A549 (cell line): ENCODE data around the gene PPM1B. TPM values are rescaled to one million over a fixed set of nuclear protein-coding genes. Genes with fewer than 3 reads are reported as not detected.

Experiments
- ATAC-seq, 2 experiments: fragments of 200-7000 bp in 1 of 2; fragments of >200 bp in 1 of 2; cut with Nextera tagmentation in 1 of 2; cut with Tn5 transposase in 1 of 2; 3 replicates each; pipeline versions ENCODE4 v1.8.0 to v1.9.1; 2018 to 2020; ENCODE audit warnings: mild to moderate bottlenecking in 1 of 2, moderate library complexity in 1 of 2
- CTCF ChIA-PET: fragments of 300-600 bp; sonication (Branson Sonifier 250); formaldehyde crosslinking; extraction: SDS; loops from one replicate; lab custom pipeline; 2021; ENCODE audit warnings: antibody characterized with exemption, inconsistent platforms; lab: Yijun Ruan, JAX
- POLR2A ChIA-PET: fragments of 350-600 bp; formaldehyde crosslinking; extraction: SDS; loops from one replicate; lab custom pipeline; 2021; ENCODE audit warnings: antibody characterized with exemption, inconsistent platforms; lab: Yijun Ruan, JAX
- DNase-seq, 2 experiments: peaks; one replicate each; pipeline versions ENCODE4 v3.0.0 to v3.0.0-alpha.2; 2011 to 2016; ENCODE audit warnings: low read depth in 1 of 2, low spot score in 1 of 2
- FAIRE-seq: peaks from 2 replicates; lab custom pipeline; 2011; peaks lifted over from hg19 to GRCh38; lab: Jason Lieb, UNC
- H3K27ac ChIP-seq, 2 experiments: fragments of >200 bp; sonication (Bioruptor Twin); formaldehyde crosslinking; 3 replicates each; pipeline ENCODE4 v1.5.1; 2016 to 2017
- H3K4me1 ChIP-seq: fragments of >200 bp; sonication (Bioruptor Twin); formaldehyde crosslinking; 3 replicates; pipeline ENCODE4 v1.6.1; 2016
- H3K4me2 ChIP-seq: fragments of >200 bp; sonication (Bioruptor Twin); formaldehyde crosslinking; 3 replicates; pipeline ENCODE4 v1.6.1; 2016
- H3K4me3 ChIP-seq: fragments of >200 bp; sonication (Bioruptor Twin); formaldehyde crosslinking; 3 replicates; pipeline ENCODE4 v1.5.1; 2016
- H3K9me3 ChIP-seq: fragments of >200 bp; sonication (Bioruptor Twin); formaldehyde crosslinking; 3 replicates; pipeline ENCODE4 v1.6.1; 2016
- BHLHE40 ChIP-seq: IDR thresholded peaks from 2 replicates; pipeline ENCODE4 v1.6.1; 2012; ENCODE audit warnings: low read depth, low read length, inconsistent platforms
- CBX8 ChIP-seq: fragments of 200-600 bp; sonication (generic); IDR thresholded peaks from 2 replicates; pipeline ENCODE4 v1.6.1; 2016
- CEBPB ChIP-seq, 2 experiments: fragments of >200 bp in 1 of 2; sonication (Bioruptor Twin) in 1 of 2; formaldehyde crosslinking in 1 of 2; IDR thresholded peaks; 2 replicates each; pipeline ENCODE4 v1.6.1; 2012 to 2016
- CHD2 ChIP-seq: fragments of 150-350 bp; IDR thresholded peaks from 2 replicates; pipeline ENCODE4 v1.6.1; 2014; ENCODE audit warnings: low read length; ENCODE audit not compliant: partially characterized antibody
- CHD4 ChIP-seq: fragments of 200-600 bp; sonication (generic); IDR thresholded peaks from 2 replicates; pipeline ENCODE4 v1.6.1; 2016; ENCODE audit warnings: antibody characterized with exemption, mild to moderate bottlenecking, borderline replicate concordance
- CTCF ChIP-seq: fragments of >200 bp; sonication (Bioruptor Twin); formaldehyde crosslinking; IDR thresholded peaks from 3 replicates; pipeline ENCODE4 v1.5.1; 2016
- EHMT2 ChIP-seq: fragments of 200-600 bp; sonication (generic); IDR thresholded peaks from 2 replicates; pipeline ENCODE4 v1.6.1; 2016; ENCODE audit warnings: antibody characterized with exemption, low read depth, mild to moderate bottlenecking, moderate library complexity
- ESRRA ChIP-seq: fragments of 150-350 bp; IDR thresholded peaks from 2 replicates; pipeline ENCODE4 v1.6.1; 2014; ENCODE audit warnings: mild to moderate bottlenecking, low read length, borderline replicate concordance
- FOSB ChIP-seq: fragments of 250-450 bp; sonication (Bioruptor Pico); IDR thresholded peaks from 2 replicates; pipeline ENCODE4 v1.5.0; 2020; ENCODE audit warnings: mild to moderate bottlenecking, moderate library complexity
- FOSL2 ChIP-seq, 2 experiments: fragments of 450-650 bp in 1 of 2; fragments of >200 bp in 1 of 2; sonication (Bioruptor Twin) in 1 of 2; formaldehyde crosslinking; IDR thresholded peaks; 2 replicates each; pipeline versions ENCODE4 v1.5.0 to v1.6.1; 2016 to 2020; ENCODE audit warnings: mild to moderate bottlenecking in 1 of 2, moderate library complexity in 1 of 2
- FOXS1 ChIP-seq: fragments of 250-450 bp; sonication (Bioruptor Pico); IDR thresholded peaks from 2 replicates; pipeline ENCODE4 v1.5.0; 2020; ENCODE audit warnings: mild to moderate bottlenecking, moderate library complexity
- HDAC2 ChIP-seq: fragments of 200-600 bp; sonication (generic); IDR thresholded peaks from 2 replicates; pipeline ENCODE4 v1.6.1; 2016
- HES2 ChIP-seq: fragments of >200 bp; sonication (Bioruptor Twin); formaldehyde crosslinking; IDR thresholded peaks from 2 replicates; pipeline ENCODE4 v1.6.1; 2016
- HEYL ChIP-seq: fragments of 250-450 bp; sonication (Bioruptor Pico); IDR thresholded peaks from 2 replicates; pipeline ENCODE4 v1.8.0; 2021; ENCODE audit warnings: mild to moderate bottlenecking, moderate library complexity
- HMGXB4 ChIP-seq: fragments of 250-450 bp; sonication (Bioruptor Pico); IDR thresholded peaks from 2 replicates; pipeline ENCODE4 v1.5.0; 2021; ENCODE audit warnings: mild to moderate bottlenecking, moderate library complexity, borderline replicate concordance
- HOXA7 ChIP-seq: fragments of 250-450 bp; sonication (Bioruptor Pico); IDR thresholded peaks from 2 replicates; pipeline ENCODE4 v1.5.0; 2020; ENCODE audit warnings: mild to moderate bottlenecking, moderate library complexity
- KDM5A ChIP-seq: fragments of 200-600 bp; sonication (generic); IDR thresholded peaks from 2 replicates; pipeline ENCODE4 v1.6.1; 2016; ENCODE audit warnings: antibody characterized with exemption, mild to moderate bottlenecking
- MAFK ChIP-seq: fragments of 450-650 bp; IDR thresholded peaks from 2 replicates; pipeline ENCODE4 v1.6.1; 2014; ENCODE audit not compliant: partially characterized antibody
- MAZ ChIP-seq: fragments of 150-350 bp; IDR thresholded peaks from 2 replicates; pipeline ENCODE4 v1.6.1; 2014; ENCODE audit warnings: antibody characterized with exemption, low read depth, low read length, borderline replicate concordance
- NFE2L2 ChIP-seq: fragments of 150-350 bp; conservative IDR thresholded peaks from 2 replicates; pipeline ENCODE4 v1.6.1; 2014; ENCODE audit warnings: low read length
- NR3C1 ChIP-seq: fragments of >200 bp; sonication (Bioruptor Twin); formaldehyde crosslinking; IDR thresholded peaks from 3 replicates; pipeline ENCODE4 v1.6.1; 2017
- PHF8 ChIP-seq: fragments of 200-600 bp; sonication (generic); IDR thresholded peaks from 2 replicates; pipeline ENCODE4 v1.6.1; 2016; ENCODE audit warnings: low read depth, mild to moderate bottlenecking, antibody characterized with exemption, moderate library complexity, borderline replicate concordance
- RAD21 ChIP-seq, 2 experiments: fragments of >200 bp in 1 of 2; sonication (Bioruptor Twin) in 1 of 2; formaldehyde crosslinking in 1 of 2; IDR thresholded peaks in 1 of 2; conservative IDR thresholded peaks in 1 of 2; 2 replicates in 1 of 2; 3 replicates in 1 of 2; pipeline ENCODE4 v1.6.1; 2012 to 2018; ENCODE audit warnings: inconsistent platforms in 1 of 2
- RCOR1 ChIP-seq: fragments of 150-350 bp; IDR thresholded peaks from 2 replicates; pipeline ENCODE4 v1.6.1; 2014; ENCODE audit warnings: antibody characterized with exemption, low read length, low read depth
- RFX5 ChIP-seq: fragments of 450-650 bp; IDR thresholded peaks from 2 replicates; pipeline ENCODE4 v1.7.1; 2014; ENCODE audit warnings: antibody characterized with exemption, mild to moderate bottlenecking, moderate library complexity
- SREBF2 ChIP-seq: fragments of 450-650 bp; IDR thresholded peaks from 2 replicates; pipeline ENCODE4 v1.6.1; 2014; ENCODE audit warnings: mild to moderate bottlenecking, moderate library complexity
- ZC3H11A ChIP-seq: fragments of 450-650 bp; IDR thresholded peaks from 2 replicates; pipeline ENCODE4 v1.6.1; 2014; ENCODE audit warnings: antibody characterized with exemption, mild to moderate bottlenecking
- WGBS: methylation state at CpG from one replicate; pipeline ENCODE4 v1.1.6; 2017; ENCODE audit errors: missing lambda C conversion rate; 5-methylcytosine and 5-hydroxymethylcytosine counted together
- polyA plus RNA-seq, 4 experiments: library from polyadenylated mRNA; depleted of rRNA in 3 of 4; stranded (reverse); fragments of >200 nt; fragmentation: RNase III in 1 of 4; extraction: RNeasy Plus Mini Kit Qiagen cat#74134 plus additional on column Dnase treatment in 1 of 4; gene quantifications; 2 replicates in 3 of 4; 3 replicates in 1 of 4; pipeline ENCODE4 v1.2.3, GENCODE V29; 2011 to 2017
- TF ChIP-seq, protein P1 (sequence below): fragments of >200 bp; sonication (Bioruptor Twin); formaldehyde crosslinking; IDR thresholded peaks from 3 replicates; pipeline ENCODE4 v1.6.1; 2016

The PPM1B gene
- polyA plus RNA-seq, 2 of the 4 experiments (the other 2 are of a cell fraction): 49.0 to 75.1 TPM

DNA sequence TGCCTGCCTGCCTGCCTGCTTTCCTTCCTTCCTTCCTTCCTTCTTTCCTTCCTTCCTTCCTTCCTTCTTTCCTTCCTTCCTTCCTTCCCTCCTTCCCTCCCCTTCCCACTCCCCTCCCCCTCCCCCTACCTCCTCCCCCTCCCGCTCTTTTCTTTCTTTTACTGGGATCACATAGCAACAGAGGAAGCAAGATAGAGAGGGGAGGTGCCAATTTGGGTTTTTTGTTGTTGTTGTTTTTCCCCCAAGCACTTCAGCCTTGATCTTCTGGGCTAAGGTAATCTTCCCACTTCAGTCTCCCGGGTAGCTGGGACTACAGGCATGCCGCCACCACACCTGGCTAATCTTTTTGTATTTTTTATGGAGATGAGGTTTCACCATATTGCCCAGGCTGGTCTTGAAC lies 20.0 kb downstream of the PPM1B start:
- Histone ChIP-seq H3K27ac (no peak overlapping the region), H3K4me3 (no peak overlapping the region), H3K9me3 (no peaks in the 10 kb centered on the region), H3K4me2 (no peak overlapping the region), H3K4me1 (peaks cover 19% of the 10 kb centered on the region)
- ChIA-PET POLR2A (no interaction called here), CTCF (interaction anchor here (0.5 kb wide), 1 partner anchor 86 kb away, joined by 3 read pairs; the partner anchor contains the start of gene SLC3A1)
- ATAC-seq: no peak
- WGBS: 83% methylated on average over 3 of the region's 3 CpGs
- DNase-seq: no peak
- FAIRE-seq: no peak
- TF ChIP-seq ESRRA (no peak), CHD2 (no peak), NR3C1 (no peak), HOXA7 (CRISPR knock-in tag) (no peak), HEYL (CRISPR knock-in tag) (no peak), FOSL2 (IDR thresholded peaks at IDR 0.05) (no peak), FOSL2 (CRISPR knock-in tag; IDR thresholded peaks at IDR 0.05) (no peak), KDM5A (no peak), RFX5 (no peak), MAFK (no peak), CTCF (no peak), FOSB (CRISPR knock-in tag) (no peak), SREBF2 (no peak), FOXS1 (CRISPR knock-in tag) (no peak), EHMT2 (no peak), MAZ (no peak)
- TF ChIP-seq, protein P1, sequence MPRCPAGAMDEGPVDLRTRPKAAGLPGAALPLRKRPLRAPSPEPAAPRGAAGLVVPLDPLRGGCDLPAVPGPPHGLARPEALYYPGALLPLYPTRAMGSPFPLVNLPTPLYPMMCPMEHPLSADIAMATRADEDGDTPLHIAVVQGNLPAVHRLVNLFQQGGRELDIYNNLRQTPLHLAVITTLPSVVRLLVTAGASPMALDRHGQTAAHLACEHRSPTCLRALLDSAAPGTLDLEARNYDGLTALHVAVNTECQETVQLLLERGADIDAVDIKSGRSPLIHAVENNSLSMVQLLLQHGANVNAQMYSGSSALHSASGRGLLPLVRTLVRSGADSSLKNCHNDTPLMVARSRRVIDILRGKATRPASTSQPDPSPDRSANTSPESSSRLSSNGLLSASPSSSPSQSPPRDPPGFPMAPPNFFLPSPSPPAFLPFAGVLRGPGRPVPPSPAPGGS: no peak
- TF ChIP-seq, all 56 proteins: peak for 0

DNA sequence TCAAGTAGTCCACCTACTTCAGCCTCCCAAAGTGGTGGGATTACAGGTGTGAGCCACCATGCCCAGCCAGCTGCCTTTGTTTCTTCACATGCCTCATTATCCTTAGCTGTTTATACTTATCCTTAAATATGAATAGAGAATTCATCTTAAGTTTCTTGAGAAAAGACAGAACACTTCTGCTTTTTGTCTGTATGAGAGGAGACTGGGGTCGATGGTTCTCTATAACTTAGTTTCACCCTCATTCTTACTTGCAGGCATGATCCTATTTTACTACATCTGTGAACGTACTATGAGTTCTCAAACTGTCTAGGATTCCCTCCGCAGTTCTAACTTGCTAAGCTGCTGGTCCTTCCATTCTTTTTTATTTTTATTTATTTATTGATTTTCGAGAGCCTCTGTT lies 20.4 kb downstream of the PPM1B start:
- Histone ChIP-seq H3K4me2 (no peak overlapping the region), H3K27ac (no peak overlapping the region), H3K4me1 (peaks cover 19% of the 10 kb centered on the region), H3K4me3 (no peak overlapping the region), H3K9me3 (no peaks in the 10 kb centered on the region)
- FAIRE-seq: no peak
- no peak for ATAC-seq
- TF ChIP-seq HMGXB4 (no peak), BHLHE40 (no peak), ZC3H11A (no peak), MAFK (no peak), EHMT2 (no peak), HDAC2 (no peak), RCOR1 (no peak), CEBPB (IDR thresholded peaks at IDR 0.05) (no peak), PHF8 (no peak), CBX8 (no peak), FOSL2 (IDR thresholded peaks at IDR 0.05) (no peak), FOSL2 (CRISPR knock-in tag; IDR thresholded peaks at IDR 0.05) (no peak), HES2 (no peak), RAD21 (conservative IDR thresholded peaks at IDR 0.05 in 1 of 2, IDR thresholded peaks at IDR 0.05 in 1 of 2) (no peak), CHD4 (no peak), CHD2 (no peak), FOXS1 (CRISPR knock-in tag) (no peak), FOSB (CRISPR knock-in tag) (no peak), NFE2L2 (no peak)
- TF ChIP-seq, protein P1: no peak
- no peak for DNase-seq
- 95% methylated on average over 4 of the region's 4 CpGs for WGBS
- CTCF ChIA-PET: interaction anchor here (0.5 to 1.5 kb wide), 3 partner anchors 48 to 154 kb away, joined by 3 to 5 read pairs (median 4); partner anchors contain the start of gene SLC3A1
- POLR2A ChIA-PET: no interaction called here
